ENCODE data around the gene SCAMP5. TPM values are rescaled to one million over a fixed set of nuclear protein-coding genes. Genes with fewer than 3 reads are reported as not detected.

Gene SCAMP5
- total RNA-seq, 1 donor, result 1.1 TPM

- peak; percentile 78 for DNase-seq (ENCODE audit: low read depth)
- no peak for TF ChIP-seq CTCF (IDR thresholded peaks at IDR 0.05; ENCODE audit: insufficient read depth, low read length)
- H3K4me3 ChIP-seq (ENCODE audit: low read depth, low read length), result no peak overlapping the region
Measured at GRCh38 chr15:75063338-75063737, 68.0 kb downstream of the SCAMP5 start.

GRCh38 chr15:75063889-75064288 is 68.5 kb downstream of the SCAMP5 start:
- DNase-seq (ENCODE audit: low read depth), result no peak
- TF ChIP-seq CTCF (IDR thresholded peaks at IDR 0.05; ENCODE audit: insufficient read depth, low read length), result no peak
- H3K4me3 ChIP-seq (ENCODE audit: low read depth, low read length), result no peak overlapping the region

- H3K4me3 ChIP-seq (ENCODE audit: low read depth, low read length), result no peak overlapping the region
- DNase-seq (ENCODE audit: low read depth), result peak; percentile 48
- no peak for TF ChIP-seq CTCF (IDR thresholded peaks at IDR 0.05; ENCODE audit: insufficient read depth, low read length)
Measured at GRCh38 chr15:75064846-75065245, 69.5 kb downstream of the SCAMP5 start.

- no peak for TF ChIP-seq CTCF (IDR thresholded peaks at IDR 0.05; ENCODE audit: insufficient read depth, low read length)
- DNase-seq (ENCODE audit: low read depth), result peak; percentile 70
- no peak overlapping the region for H3K4me3 ChIP-seq (ENCODE audit: low read depth, low read length)
Measured at GRCh38 chr15:75065467-75065850, 70.1 kb downstream of the SCAMP5 start.

- no peak for TF ChIP-seq CTCF (IDR thresholded peaks at IDR 0.05; ENCODE audit: insufficient read depth, low read length)
- H3K4me3 ChIP-seq (ENCODE audit: low read depth, low read length), result no peak overlapping the region
- DNase-seq (ENCODE audit: low read depth), result peak; percentile 82
Measured at GRCh38 chr15:75065851-75066509, 70.6 kb downstream of the SCAMP5 start.

GRCh38 chr15:75067123-75067830 is 71.9 kb downstream of the SCAMP5 start:
- no peak overlapping the region for H3K4me3 ChIP-seq (ENCODE audit: low read depth, low read length)

More at GRCh38 chr15:75067123-75067830, 71.9 kb downstream of the SCAMP5 start:
- DNase-seq (ENCODE audit: low read depth), result peak; percentile 82
- TF ChIP-seq CTCF (IDR thresholded peaks at IDR 0.05; ENCODE audit: insufficient read depth, low read length), result no peak
